A673 (cell line): ENCODE measurements around the gene TMEM163. TPM values are rescaled to one million over a fixed set of nuclear protein-coding genes. Genes with fewer than 3 reads are reported as not detected.

ENCODE experiments used
- BruUV-seq: library from RNA; stranded (reverse); fragments of 400-500 nt; replicated peaks from 2 replicates; lab custom pipeline; 2021; lab: Mats Ljungman, UMichigan
- CTCF ChIA-PET: fragments of 300-600 bp; sonication (Branson Sonifier 250); formaldehyde crosslinking; loops from one replicate; lab custom pipeline; 2022; ENCODE audit warnings: antibody characterized with exemption; lab: Charles Lee
- POLR2A ChIA-PET: fragments of 300-600 bp; sonication (Branson Sonifier 250); formaldehyde crosslinking; loops from one replicate; lab custom pipeline; 2022; ENCODE audit warnings: antibody characterized with exemption; ENCODE audit not compliant: low non-redundant PET; lab: Charles Lee
- DNase-seq: peaks from one replicate; pipeline ENCODE4 v3.0.0-alpha.2; 2015; ENCODE audit warnings: low spot score
- H3K27ac ChIP-seq: fragments of 200-600 bp; sonication (generic); 2 replicates; pipeline ENCODE4 v1.5.1; 2016; ENCODE audit warnings: mixed run types, low read depth, mild to moderate bottlenecking, mixed read lengths, antibody characterized with exemption, low read length; ENCODE audit not compliant: poor library complexity, severe bottlenecking
- H3K27me3 ChIP-seq: fragments of 200-600 bp; sonication (generic); replicated peaks from 2 replicates; pipeline ENCODE4 v1.6.1; 2017; ENCODE audit warnings: mixed run types, low read depth, mild to moderate bottlenecking, mixed read lengths, antibody characterized with exemption, low read length; ENCODE audit not compliant: insufficient read depth, poor library complexity
- H3K36me3 ChIP-seq: fragments of 200-600 bp; sonication (generic); 2 replicates; pipeline ENCODE4 v1.6.1; 2016; ENCODE audit warnings: mixed run types, mild to moderate bottlenecking, mixed read lengths, antibody characterized with exemption, low read length; ENCODE audit not compliant: insufficient read depth, poor library complexity, severe bottlenecking
- H3K4me1 ChIP-seq: fragments of 200-600 bp; sonication (generic); 2 replicates; pipeline ENCODE4 v1.6.1; 2017; ENCODE audit warnings: mixed run types, mild to moderate bottlenecking, mixed read lengths, antibody characterized with exemption, low read length; ENCODE audit not compliant: insufficient read depth, poor library complexity, severe bottlenecking
- H3K4me3 ChIP-seq: fragments of 200-600 bp; sonication (generic); 2 replicates; pipeline ENCODE4 v1.5.1; 2016; ENCODE audit warnings: low read depth, mixed run types, mild to moderate bottlenecking, mixed read lengths, low read length; ENCODE audit not compliant: poor library complexity, severe bottlenecking
- H3K9me3 ChIP-seq: fragments of 200-600 bp; sonication (generic); 2 replicates; pipeline ENCODE4 v1.6.1; 2016; ENCODE audit warnings: mixed run types, low read depth, mild to moderate bottlenecking, mixed read lengths, antibody characterized with exemption, low read length; ENCODE audit not compliant: poor library complexity, severe bottlenecking
- EZH2 ChIP-seq: fragments of 200-600 bp; sonication (generic); IDR thresholded peaks from 2 replicates; pipeline ENCODE4 v1.6.1; 2017; ENCODE audit warnings: borderline replicate concordance, low read depth, mild to moderate bottlenecking, mixed read lengths, antibody characterized with exemption, low read length; ENCODE audit not compliant: poor library complexity, severe bottlenecking
- intact Hi-C: fragments of 100-400 bp; cut with micrococcal nuclease; formaldehyde crosslinking; loops from one replicate; pipeline ENCODE4 v1.10.0; 2022; ENCODE audit not compliant: unreplicated experiment
- total RNA-seq: library from RNA; stranded (reverse); gene quantifications from 2 replicates; pipeline ENCODE4 v1.2.3, GENCODE V29; 2021
- TF ChIP-seq, protein P1 (sequence below): fragments of 300-800, 200-600 bp; sonication (generic); conservative IDR thresholded peaks from 2 replicates; pipeline ENCODE4 v1.5.1; 2017; ENCODE audit warnings: low read depth, mild to moderate bottlenecking, antibody characterized with exemption, low read length, moderate library complexity, mixed read lengths

Gene TMEM163
- total RNA-seq, 1 experiment from 2014 or later, result not detected

- no TSS peak for BruUV-seq
Observed at GRCh38 chr2:134413430-134413829, 305.4 kb downstream of the TMEM163 start.

GRCh38 chr2:134412639-134412999, 306.2 kb downstream of the TMEM163 start:
- Histone ChIP-seq H3K4me3 (no peak overlapping the region), H3K27me3 (no peaks in the 10 kb centered on the region), H3K27ac (no peak overlapping the region), H3K36me3 (no peaks in the 10 kb centered on the region), H3K4me1 (no peaks in the 10 kb centered on the region), H3K9me3 (no peaks in the 10 kb centered on the region)
- ChIA-PET CTCF (interaction anchor here (1.0 to 2.2 kb wide), 5 partner anchors 167 to 528 kb away, joined by 3 to 35 read pairs (median 5); no protein-coding TSS in a partner anchor), POLR2A (no interaction called here)
- no peak for DNase-seq
- no peak for TF ChIP-seq EZH2
- TF ChIP-seq, protein P1, sequence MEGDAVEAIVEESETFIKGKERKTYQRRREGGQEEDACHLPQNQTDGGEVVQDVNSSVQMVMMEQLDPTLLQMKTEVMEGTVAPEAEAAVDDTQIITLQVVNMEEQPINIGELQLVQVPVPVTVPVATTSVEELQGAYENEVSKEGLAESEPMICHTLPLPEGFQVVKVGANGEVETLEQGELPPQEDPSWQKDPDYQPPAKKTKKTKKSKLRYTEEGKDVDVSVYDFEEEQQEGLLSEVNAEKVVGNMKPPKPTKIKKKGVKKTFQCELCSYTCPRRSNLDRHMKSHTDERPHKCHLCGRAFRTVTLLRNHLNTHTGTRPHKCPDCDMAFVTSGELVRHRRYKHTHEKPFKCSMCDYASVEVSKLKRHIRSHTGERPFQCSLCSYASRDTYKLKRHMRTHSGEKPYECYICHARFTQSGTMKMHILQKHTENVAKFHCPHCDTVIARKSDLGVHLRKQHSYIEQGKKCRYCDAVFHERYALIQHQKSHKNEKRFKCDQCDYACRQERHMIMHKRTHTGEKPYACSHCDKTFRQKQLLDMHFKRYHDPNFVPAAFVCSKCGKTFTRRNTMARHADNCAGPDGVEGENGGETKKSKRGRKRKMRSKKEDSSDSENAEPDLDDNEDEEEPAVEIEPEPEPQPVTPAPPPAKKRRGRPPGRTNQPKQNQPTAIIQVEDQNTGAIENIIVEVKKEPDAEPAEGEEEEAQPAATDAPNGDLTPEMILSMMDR, result no peak
- intact Hi-C loops, result loop anchor here (1.0 to 10.0 kb wide), 3 partner anchors 168 to 526 kb away; no protein-coding TSS in a partner anchor
- no TSS peak for BruUV-seq

More at GRCh38 chr2:134413430-134413829, 305.4 kb downstream of the TMEM163 start:
- no peaks in the 10 kb centered on the region for H3K36me3 ChIP-seq
- H3K27me3 ChIP-seq, result no peaks in the 10 kb centered on the region
- intact Hi-C loops, result loop anchor here (2.0 to 10.0 kb wide), 2 partner anchors 169 to 527 kb away; no protein-coding TSS in a partner anchor
- no peaks in the 10 kb centered on the region for H3K4me1 ChIP-seq
- TF ChIP-seq, protein P1, result no peak
- TF ChIP-seq EZH2, result no peak
- H3K4me3 ChIP-seq, result no peak overlapping the region
- no peak for DNase-seq
- CTCF ChIA-PET, result interaction anchor here (0.6 to 2.2 kb wide), 2 partner anchors 298 to 526 kb away, joined by 3 to 9 read pairs; no protein-coding TSS in a partner anchor
- POLR2A ChIA-PET, result no interaction called here
- no peak overlapping the region for H3K27ac ChIP-seq
- H3K9me3 ChIP-seq, result no peaks in the 10 kb centered on the region

DNA sequence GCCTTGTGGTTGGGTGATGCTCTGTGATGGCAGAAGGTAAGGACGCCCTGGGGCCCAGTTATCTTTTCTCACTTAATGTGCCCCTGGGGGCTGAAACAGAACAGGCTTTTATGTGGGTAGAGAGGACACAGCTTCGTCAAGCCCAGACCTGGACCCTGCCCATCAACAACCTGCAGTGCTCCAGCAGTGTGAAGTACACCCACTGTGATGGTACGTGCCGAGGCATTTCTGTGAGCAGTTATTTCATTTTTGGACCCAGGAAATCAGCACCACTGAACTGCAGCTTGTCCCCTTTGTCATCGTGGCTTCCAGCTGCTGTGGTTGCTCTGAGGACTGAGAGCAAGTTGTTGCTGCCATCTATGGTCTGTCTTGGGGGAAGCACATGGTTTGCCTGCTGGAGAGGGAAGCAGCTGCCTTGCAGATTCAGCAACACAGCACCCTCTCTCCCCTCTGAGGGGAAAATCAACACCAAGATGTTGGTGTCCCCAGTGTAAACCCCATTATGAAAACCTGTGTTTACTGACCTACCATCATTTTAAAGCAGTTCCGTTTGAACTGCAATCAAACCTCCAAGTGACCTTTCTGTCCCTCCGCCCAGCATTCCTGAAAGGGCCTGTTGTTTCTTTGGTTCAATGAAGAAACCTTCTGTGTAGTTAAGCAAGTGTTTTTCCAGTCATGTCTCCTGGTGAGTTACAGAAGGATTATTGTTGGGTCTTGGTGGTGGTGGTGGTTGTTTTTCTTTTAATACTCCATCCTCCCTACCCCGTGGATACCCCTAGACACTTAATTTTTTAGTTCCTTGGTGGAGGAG, 306.8 kb downstream of the TMEM163 start:
- BruUV-seq, result no TSS peak
- Histone ChIP-seq H3K27me3 (no peaks in the 10 kb centered on the region), H3K4me1 (no peaks in the 10 kb centered on the region), H3K9me3 (no peaks in the 10 kb centered on the region), H3K4me3 (no peak overlapping the region), H3K27ac (no peak overlapping the region), H3K36me3 (no peaks in the 10 kb centered on the region)
- DNase-seq, result peak; percentile 82
- POLR2A ChIA-PET, result interaction anchor here (0.6 kb wide), 1 partner anchor 1873 kb away, joined by 4 read pairs; no protein-coding TSS in a partner anchor
- CTCF ChIA-PET, result interaction anchor here (0.6 to 2.2 kb wide), 9 partner anchors 31 to 528 kb away, joined by 3 to 35 read pairs (median 4); no protein-coding TSS in a partner anchor
- intact Hi-C loops, result loop anchor here (1.0 to 10.0 kb wide), 3 partner anchors 167 to 525 kb away; no protein-coding TSS in a partner anchor
- TF ChIP-seq EZH2, result no peak
- TF ChIP-seq, protein P1, result peak; percentile 67
